ENCODE results near the gene SPART.

DNA sequence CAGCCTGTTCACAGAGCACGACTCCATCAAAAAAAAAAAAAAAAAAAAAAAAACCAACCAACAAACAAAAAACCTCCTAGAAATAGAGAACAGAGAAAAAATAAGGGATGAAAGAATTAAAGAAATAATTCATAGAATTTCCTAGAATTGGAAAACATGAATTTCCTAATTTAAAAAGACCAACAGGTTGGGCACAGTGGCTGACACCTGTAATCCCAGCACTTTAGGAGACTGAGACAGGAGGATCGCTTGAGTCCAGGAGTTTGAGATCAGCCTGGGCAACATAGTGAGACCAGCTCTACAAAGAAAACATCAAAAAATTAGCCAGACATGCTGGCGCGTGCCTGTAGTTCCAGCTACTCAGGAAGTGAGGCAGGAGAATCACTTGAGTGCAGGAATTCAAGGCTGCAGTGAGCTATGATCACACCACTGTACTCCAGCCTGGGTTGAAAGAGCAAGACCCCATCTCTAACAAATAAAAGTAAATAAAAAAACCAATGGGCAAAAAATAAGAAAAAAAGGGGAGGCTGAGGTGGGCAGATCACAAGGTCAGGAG is 6.5 kb downstream of the SPART start:
- TF ChIP-seq POLR2A (IDR thresholded peaks at IDR 0.05; ENCODE audit: low read depth, low read length) (no peak), TAF1 (IDR thresholded peaks at IDR 0.05; ENCODE audit: borderline replicate concordance, low read depth, low read length) (no peak)

All from GM12892 (cell line).